GM18858 (cell line): ENCODE data around the gene NHEJ1.
"Not testable (repeated sequence)": the region's sequence is repeated elsewhere in the genome, so short reads cannot be mapped to it uniquely, and the experiment has no call there.

Experiments
- ATAC-seq: cut with Tn5 transposase; IDR thresholded peaks from one replicate; pipeline ENCODE4 v1.9.1; 2021; ENCODE audit not compliant: unreplicated experiment

NHEJ1 gene, protein sequence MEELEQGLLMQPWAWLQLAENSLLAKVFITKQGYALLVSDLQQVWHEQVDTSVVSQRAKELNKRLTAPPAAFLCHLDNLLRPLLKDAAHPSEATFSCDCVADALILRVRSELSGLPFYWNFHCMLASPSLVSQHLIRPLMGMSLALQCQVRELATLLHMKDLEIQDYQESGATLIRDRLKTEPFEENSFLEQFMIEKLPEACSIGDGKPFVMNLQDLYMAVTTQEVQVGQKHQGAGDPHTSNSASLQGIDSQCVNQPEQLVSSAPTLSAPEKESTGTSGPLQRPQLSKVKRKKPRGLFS

DNA sequence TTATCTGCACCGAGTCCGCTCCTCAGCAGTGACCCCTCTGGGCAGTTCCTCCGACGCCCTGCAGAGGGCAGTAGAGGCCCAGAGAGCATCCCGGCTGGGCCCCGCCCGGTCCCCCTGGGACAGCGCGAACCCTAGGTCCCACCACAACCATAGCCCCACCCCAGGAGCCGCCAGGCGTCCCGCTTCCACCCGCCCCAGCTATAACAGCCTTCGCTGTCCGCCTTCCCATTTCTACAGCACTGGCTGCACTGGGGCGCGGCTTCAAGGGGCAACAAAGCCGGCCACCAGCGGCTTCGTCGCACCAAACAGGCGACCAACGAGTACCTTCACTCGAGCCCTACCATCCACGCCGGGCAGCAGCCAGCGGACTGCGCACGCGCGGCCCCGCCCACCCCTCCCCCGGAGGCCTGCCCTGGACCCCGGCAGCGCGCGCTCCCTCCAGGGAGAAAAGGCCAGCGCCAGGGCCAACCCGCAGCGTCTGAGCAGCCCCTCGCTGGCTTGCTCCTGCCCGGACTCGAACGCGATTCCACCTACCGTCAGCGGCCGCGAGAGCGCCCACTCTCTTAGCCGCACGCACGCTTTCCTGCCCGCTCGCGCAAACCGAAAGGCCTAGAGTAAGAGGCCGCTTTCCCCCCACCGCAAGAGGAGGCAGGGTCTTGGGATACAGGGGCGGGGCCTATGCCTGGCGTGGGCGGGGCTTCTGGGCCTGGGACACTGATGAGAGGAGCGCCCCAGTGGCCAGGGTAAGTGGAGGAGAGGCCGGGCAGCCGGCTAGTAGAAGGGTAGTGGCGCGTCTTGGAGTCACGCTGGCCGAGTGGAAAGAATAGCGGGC, at the start of gene NHEJ1:
Gene NHEJ1 (minus strand): TSS at position 630 of the 832 bp plus-strand sequence. CDS start 2,453 bp downstream, outside the sequence.
- ATAC-seq = peak; percentile 77

DNA sequence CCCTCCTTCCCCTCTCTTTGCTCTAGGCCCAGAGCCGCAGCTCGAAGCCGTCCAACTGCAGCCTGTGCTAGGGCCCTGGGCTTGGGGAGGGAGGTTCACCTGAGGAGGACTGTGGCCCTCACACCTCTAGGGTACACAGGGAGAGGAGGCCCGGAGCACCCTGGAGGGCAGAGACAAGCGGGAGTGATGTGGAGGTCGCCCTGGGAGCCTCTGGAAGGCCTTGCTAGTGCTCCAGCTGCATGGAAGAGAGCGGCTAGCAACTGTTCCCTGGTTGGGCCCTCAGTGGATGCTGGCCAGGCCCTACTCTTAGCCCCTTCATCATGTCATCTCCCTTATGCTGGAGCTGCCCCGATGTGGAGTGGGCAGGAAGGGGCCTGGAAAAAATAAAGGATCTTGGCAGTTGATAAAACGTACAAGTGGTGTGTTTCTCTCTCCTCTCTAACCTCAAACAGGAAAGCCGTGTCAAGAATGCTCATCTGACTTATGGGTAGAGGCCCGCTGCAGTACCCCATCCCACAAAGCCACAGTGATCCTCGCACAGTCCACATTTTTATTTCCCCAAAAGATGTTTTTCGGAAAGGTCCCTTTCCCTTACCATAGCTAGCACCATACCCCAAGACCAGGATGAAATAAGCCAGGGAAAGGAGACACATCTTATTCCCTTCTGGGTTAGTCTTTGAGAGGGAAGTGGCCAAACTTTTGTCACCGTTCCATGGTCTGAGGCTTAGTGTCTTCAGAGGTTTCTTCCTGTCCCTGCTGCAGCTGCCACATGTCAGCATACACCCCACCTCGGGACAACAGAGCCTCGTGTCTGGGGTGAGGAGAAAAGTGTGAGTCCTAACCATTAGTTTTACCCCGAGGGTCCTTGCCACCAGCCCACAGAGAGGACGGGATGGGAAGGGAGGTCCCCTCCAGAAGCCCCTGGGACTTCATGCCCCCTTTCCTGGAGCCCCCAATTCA, 48.9 kb upstream of the NHEJ1 start:
- no peak for ATAC-seq

DNA sequence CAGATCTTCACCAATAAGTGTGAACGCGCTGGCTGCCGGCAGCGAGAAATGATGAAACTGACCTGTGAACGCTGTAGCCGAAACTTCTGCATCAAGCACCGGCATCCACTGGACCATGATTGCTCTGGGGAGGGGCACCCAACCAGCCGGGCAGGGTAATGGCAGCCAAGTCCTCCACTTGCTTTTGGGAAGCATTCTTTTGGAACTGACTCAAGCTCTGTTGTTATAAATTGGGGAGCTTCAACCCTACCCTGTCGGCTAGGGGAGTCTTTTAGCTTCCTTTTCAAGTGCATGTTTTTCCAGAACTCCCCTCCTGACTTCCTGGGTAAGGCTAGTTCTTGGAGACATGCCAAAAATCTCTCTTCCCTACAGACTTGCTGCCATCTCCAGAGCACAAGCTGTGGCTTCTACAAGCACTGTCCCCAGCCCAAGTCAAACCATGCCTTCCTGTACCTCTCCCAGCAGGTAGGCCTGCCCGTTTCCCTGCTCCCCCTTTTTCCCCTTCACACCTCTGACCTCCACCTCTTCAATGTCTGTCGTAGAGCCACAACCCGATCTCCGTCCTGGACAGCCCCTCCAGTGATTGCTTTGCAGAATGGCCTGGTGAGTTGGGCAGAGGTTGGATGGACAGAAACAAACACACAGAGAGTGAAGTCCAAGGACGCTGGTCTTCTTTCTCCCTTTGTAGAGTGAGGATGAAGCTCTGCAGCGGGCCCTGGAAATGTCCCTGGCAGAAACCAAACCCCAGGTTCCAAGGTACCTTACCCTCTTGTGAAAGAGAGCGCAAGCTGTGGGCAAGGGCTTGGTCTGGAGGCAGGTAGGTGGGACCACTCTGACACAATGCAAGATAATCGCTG, 47.5 kb upstream of the NHEJ1 start:
- no peak for ATAC-seq

- no peak for ATAC-seq
Observed at GRCh38 chr2:219207134-219207883, 46.7 kb upstream of the NHEJ1 start.

GRCh38 chr2:219206328-219207133, 45.9 kb upstream of the NHEJ1 start, which contains the start of gene ZFAND2B:
Gene ZFAND2B (plus strand): TSS chr2:219206782. CDS start chr2:219206988, 206 bp downstream.
- ATAC-seq = peak; percentile 92

- ATAC-seq = no peak
Observed at GRCh38 chr2:219205981-219206327, 45.3 kb upstream of the NHEJ1 start.

DNA sequence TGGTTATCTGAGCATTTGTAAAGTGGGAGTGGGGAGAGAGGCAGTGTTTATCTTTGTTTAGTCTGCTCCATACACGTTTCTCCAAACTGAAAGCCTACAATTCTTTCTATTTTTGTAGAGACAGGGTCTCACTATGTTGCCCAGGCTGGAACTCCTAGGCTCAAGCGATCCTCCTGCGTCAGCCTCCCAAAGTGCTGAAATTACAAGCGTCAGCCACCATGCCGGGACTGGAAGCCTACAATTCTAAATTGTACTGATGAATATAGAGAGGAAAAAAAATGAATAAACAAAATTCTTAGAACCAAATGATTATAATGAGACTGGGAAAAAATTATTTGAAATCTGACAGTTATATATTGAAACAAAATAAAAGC, 44.5 kb upstream of the NHEJ1 start:
- no peak for ATAC-seq

DNA sequence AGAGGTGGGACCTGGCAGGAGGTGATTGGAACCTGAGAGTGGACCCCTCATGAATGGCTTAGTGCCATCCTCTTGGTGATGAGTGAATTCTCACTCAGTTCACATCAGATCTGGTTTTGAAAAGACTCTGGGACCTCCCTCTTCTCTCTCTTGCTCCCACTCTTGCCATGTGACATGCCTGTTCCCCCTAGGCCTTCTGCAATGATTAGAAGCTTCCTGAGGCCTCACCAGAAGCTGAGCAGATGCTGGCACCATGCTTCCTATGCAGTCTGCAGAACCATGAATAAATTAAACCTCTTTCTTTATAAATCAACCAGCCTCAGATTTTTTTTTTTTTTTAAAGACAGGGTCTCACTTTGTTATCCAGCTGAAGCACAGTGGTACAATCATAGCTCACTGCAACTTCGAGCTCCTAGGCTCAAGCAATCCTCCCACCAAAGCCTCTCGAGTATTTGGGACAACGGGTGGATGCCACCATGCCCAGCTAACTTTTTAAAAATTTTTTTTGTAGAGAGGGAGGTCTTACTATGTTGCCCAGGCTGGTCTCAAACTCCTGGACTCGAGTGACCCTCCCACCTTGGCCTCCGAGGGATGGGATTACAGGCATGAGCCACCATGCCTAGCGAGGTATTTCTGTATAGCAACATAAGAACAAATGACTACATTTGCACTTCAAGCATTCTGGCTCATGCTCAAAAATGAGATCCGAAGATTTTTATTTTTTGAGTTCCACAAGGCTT, 44.0 kb upstream of the NHEJ1 start:
- no peak for ATAC-seq

DNA sequence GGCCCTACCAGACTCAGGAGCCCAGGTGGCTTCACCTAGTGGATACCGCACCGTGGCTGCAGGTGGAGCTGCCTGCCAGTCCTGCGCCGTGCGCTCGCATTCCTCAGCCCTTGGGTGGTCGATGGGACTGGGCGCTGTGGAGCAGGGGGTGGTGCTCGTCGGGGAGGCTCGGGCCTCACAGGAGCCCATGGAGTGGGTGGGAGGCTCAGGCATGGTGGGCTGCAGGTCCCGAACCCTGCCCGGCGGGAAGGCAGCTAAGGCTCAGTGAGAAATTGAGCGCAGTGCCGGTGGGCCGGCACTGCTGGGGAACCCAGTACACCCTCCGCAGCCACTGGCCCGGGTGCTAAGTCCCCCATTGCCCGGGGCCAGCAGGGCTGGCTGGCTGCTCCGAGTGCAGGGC, 40.7 kb upstream of the NHEJ1 start:
- ATAC-seq = not testable (repeated sequence)

- not testable (repeated sequence) for ATAC-seq
Observed at GRCh38 chr2:219200502-219201326, 40.1 kb upstream of the NHEJ1 start.

DNA sequence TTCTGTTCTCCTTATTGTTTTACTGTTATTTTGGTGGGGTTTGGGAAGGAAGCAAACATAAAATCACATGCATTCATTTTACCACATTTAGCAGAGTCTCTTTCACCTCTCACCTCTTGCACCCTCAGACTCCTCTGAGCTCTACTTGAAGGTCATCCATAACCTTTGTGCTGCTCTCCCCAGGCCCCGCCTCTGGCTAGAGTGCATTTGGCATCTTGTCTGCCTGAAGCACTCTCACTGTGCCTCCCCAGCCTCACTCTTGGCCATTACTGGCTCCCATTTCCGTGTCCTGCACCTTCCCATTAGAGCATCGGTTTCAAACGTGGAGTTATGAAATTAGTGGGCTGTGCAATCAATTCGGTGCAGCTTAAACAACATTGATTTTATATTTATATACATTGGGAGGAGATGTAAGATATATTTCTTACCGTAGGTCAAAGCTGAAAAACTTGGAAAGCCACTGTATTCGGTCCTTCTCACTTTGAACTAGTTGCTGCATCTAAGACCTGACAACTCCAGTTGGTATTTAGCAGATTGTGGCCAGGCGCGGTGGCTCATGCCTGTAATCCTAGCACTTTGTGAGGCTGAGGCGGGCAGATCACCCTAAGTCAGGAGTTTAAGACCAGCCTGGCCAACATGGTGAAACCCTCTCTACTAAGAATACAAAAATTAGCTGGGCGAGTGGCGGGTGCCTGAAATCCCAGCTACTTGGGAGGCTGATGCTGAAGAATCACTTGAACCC, 39.0 kb upstream of the NHEJ1 start:
- ATAC-seq = no peak

DNA sequence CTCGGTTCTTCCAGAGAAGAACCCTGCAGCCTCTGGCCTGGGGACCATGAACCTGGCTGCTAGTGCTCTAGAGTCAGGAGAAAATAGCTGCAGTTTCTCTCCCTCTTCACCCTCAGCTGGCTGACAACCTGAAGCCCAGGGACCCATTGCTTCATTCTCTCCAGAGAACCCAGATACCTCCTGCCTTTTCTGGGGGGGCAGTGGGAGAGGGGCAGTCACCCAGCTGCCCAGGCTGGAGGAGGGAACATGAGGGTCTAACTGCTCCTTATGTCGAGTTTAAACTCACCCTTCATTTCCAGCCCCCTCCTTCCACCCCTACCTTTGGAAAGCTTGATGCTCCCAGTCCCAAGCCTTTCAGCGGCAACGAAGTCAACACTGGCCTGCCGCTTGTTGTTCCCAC, 38.4 kb upstream of the NHEJ1 start:
- ATAC-seq = no peak

DNA sequence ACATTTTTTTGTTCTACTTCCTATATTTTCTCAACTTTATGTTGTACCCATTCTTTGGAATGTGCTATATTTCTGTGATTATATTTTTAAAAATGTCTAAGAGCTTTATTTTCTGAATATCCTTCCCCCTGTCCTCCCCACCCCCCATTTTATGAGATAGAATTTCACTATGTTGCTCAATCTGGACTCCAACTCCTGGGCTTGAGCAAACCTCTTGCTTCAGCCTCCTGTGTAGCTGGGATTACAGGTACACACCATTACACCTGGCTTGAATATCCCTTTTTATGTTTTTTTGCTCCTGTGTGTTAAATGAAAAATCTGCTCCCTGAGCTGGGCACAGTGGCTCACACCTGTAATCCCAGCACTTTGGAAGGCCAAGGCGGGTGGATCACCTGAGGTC, 36.8 kb upstream of the NHEJ1 start:
- no peak for ATAC-seq

- ATAC-seq = no peak
Observed at GRCh38 chr2:219186754-219187456, 26.3 kb upstream of the NHEJ1 start.

DNA sequence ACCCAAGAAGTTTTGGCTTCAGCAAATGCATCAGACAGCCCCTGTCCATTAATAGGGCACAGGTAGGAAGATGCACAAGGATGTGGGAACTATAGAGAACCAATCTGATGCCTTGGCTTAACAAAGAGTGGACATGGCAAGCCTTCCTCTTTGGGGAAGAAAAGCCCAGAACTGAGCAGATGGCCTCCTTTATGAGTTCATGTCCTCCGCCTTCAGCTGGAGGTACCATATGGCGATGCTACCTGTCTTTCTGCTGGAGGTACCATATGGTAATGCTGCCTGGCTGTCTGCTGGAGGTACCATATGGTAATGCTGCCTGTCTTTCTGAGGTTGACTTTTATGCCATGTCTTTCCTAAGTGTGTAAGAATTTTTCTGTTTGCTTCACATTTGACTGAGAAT, 23.5 kb upstream of the NHEJ1 start:
- no peak for ATAC-seq
